T-helper 17 cell (primary cell): ENCODE measurements around the gene ENG. TPM values are rescaled to one million over a fixed set of nuclear protein-coding genes. Genes with fewer than 3 reads are reported as not detected.

Source experiments
- ATAC-seq: fragments of 150-1000 bp; cut with Tn5 transposase; 2 replicates; pipeline ENCODE4 v1.10.0; 2021; ENCODE audit warnings: mild to moderate bottlenecking, moderate library complexity
- DNase-seq, 3 donors: peaks; one replicate each; pipeline versions ENCODE4 v3.0.0 to v3.0.0-alpha.2; 2020 to 2021
- H3K9me3 ChIP-seq: one replicate; pipeline ENCODE4 v1.7.0; 2013; ENCODE audit warnings: low read length, mild to moderate bottlenecking; ENCODE audit not compliant: control insufficient read depth, poor library complexity, severe bottlenecking
- H3K27ac Mint-ChIP-seq: one replicate; pipeline ENCODE4 v1.8.0; 2022; ENCODE audit warnings: mild to moderate bottlenecking, moderate library complexity, mixed read lengths
- H3K27me3 Mint-ChIP-seq: one replicate; pipeline ENCODE4 v1.8.0; 2022; ENCODE audit warnings: mixed read lengths
- H3K36me3 Mint-ChIP-seq: one replicate; pipeline ENCODE4 v1.8.0; 2022; ENCODE audit warnings: low read depth, mixed read lengths
- H3K4me1 Mint-ChIP-seq: one replicate; pipeline ENCODE4 v1.8.0; 2022; ENCODE audit warnings: mild to moderate bottlenecking, mixed read lengths
- H3K4me3 Mint-ChIP-seq: one replicate; pipeline ENCODE4 v1.8.0; 2022; ENCODE audit warnings: mild to moderate bottlenecking, moderate library complexity, mixed read lengths
- total RNA-seq, 4 donors: library from RNA in 2 of 4; stranded (reverse) in 2 of 4; gene quantifications; one replicate each; pipeline ENCODE4 v1.2.3 and lab custom pipeline; 2022 to 2026

ENG gene
- total RNA-seq, 2 donors from 2014 or later, result 3.2 to 6.4 TPM

- Mint-ChIP-seq H3K27ac (no peak overlapping the region), H3K4me1 (peaks cover 23% of the 10 kb centered on the region), H3K27me3 (no peaks in the 10 kb centered on the region), H3K4me3 (no peak overlapping the region), H3K36me3 (no peaks in the 10 kb centered on the region)
- no peak for DNase-seq
- no peak for ATAC-seq
- no peaks in the 10 kb centered on the region for H3K9me3 ChIP-seq
Observed at GRCh38 chr9:127867356-127868277, 13.2 kb upstream of the ENG start.

GRCh38 chr9:127866535-127866934, 12.1 kb upstream of the ENG start:
- H3K9me3 ChIP-seq, result no peaks in the 10 kb centered on the region
- DNase-seq (no peak), ATAC-seq (no peak)
- peaks cover 27% of the 10 kb centered on the region for H3K4me1 Mint-ChIP-seq
- no peak overlapping the region for H3K4me3 Mint-ChIP-seq
- peak overlapping the region; percentile 0 for H3K27ac Mint-ChIP-seq
- H3K27me3 Mint-ChIP-seq, result no peaks in the 10 kb centered on the region
- no peaks in the 10 kb centered on the region for H3K36me3 Mint-ChIP-seq

- Mint-ChIP-seq H3K4me1 (peaks cover 33% of the 10 kb centered on the region), H3K4me3 (no peak overlapping the region), H3K36me3 (no peaks in the 10 kb centered on the region), H3K27ac (peak overlapping the region; percentile 0), H3K27me3 (no peaks in the 10 kb centered on the region)
- H3K9me3 ChIP-seq, result no peaks in the 10 kb centered on the region
- DNase-seq (no peak), ATAC-seq (peak; percentile 60)
Observed at GRCh38 chr9:127865645-127866464, 11.4 kb upstream of the ENG start.

- H3K4me3 Mint-ChIP-seq, result peak overlapping the region; percentile 78
- H3K36me3 Mint-ChIP-seq, result no peaks in the 10 kb centered on the region
- H3K4me1 Mint-ChIP-seq, result peaks cover 33% of the 10 kb centered on the region
- H3K9me3 ChIP-seq, result no peaks in the 10 kb centered on the region
- DNase-seq, result no peak
- ATAC-seq, result no peak
- no peaks in the 10 kb centered on the region for H3K27me3 Mint-ChIP-seq
- H3K27ac Mint-ChIP-seq, result peak overlapping the region; percentile 94
Observed at GRCh38 chr9:127863191-127863621, 8.7 kb upstream of the ENG start.

GRCh38 chr9:127862075-127863011, 7.9 kb upstream of the ENG start:
- Mint-ChIP-seq H3K27ac (peak overlapping the region; percentile 94), H3K27me3 (no peaks in the 10 kb centered on the region), H3K4me1 (peaks cover 35% of the 10 kb centered on the region), H3K4me3 (peak overlapping the region; percentile 78), H3K36me3 (no peaks in the 10 kb centered on the region)
- H3K9me3 ChIP-seq, result no peaks in the 10 kb centered on the region
- no peak for DNase-seq
- ATAC-seq, result peak; percentile 67

- H3K9me3 ChIP-seq, result no peaks in the 10 kb centered on the region
- Mint-ChIP-seq H3K27me3 (no peaks in the 10 kb centered on the region), H3K4me1 (peaks cover 33% of the 10 kb centered on the region), H3K36me3 (no peaks in the 10 kb centered on the region), H3K27ac (peak overlapping the region; percentile 94), H3K4me3 (no peak overlapping the region)
- DNase-seq (no peak), ATAC-seq (no peak)
Observed at GRCh38 chr9:127860779-127861178, 6.3 kb upstream of the ENG start.

- peak overlapping the region; percentile 94 for H3K27ac Mint-ChIP-seq
- no peaks in the 10 kb centered on the region for H3K36me3 Mint-ChIP-seq
- DNase-seq (no peak), ATAC-seq (no peak)
- no peaks in the 10 kb centered on the region for H3K27me3 Mint-ChIP-seq
- H3K9me3 ChIP-seq, result no peaks in the 10 kb centered on the region
- H3K4me3 Mint-ChIP-seq, result no peak overlapping the region
- peaks cover 33% of the 10 kb centered on the region for H3K4me1 Mint-ChIP-seq
Observed at GRCh38 chr9:127860260-127860659, 5.8 kb upstream of the ENG start.

GRCh38 chr9:127858041-127858512, 3.6 kb upstream of the ENG start:
- no peak for ATAC-seq
- H3K27ac Mint-ChIP-seq, result peak overlapping the region; percentile 83
- no peak overlapping the region for H3K4me3 Mint-ChIP-seq

GRCh38 chr9:127857278-127857677, 2.8 kb upstream of the ENG start:
- no peaks in the 10 kb centered on the region for H3K36me3 Mint-ChIP-seq
- H3K27ac Mint-ChIP-seq, result no peak overlapping the region
- no peaks in the 10 kb centered on the region for H3K9me3 ChIP-seq

More at GRCh38 chr9:127858041-127858512, 3.6 kb upstream of the ENG start:
- H3K27me3 Mint-ChIP-seq, result no peaks in the 10 kb centered on the region
- DNase-seq, result no peak
- no peaks in the 10 kb centered on the region for H3K36me3 Mint-ChIP-seq
- peaks cover 34% of the 10 kb centered on the region for H3K4me1 Mint-ChIP-seq
- no peaks in the 10 kb centered on the region for H3K9me3 ChIP-seq

GRCh38 chr9:127856729-127857116, 2.3 kb upstream of the ENG start:
- Mint-ChIP-seq H3K4me3 (no peak overlapping the region), H3K4me1 (peaks cover 25% of the 10 kb centered on the region), H3K27ac (peak overlapping the region; percentile 83), H3K27me3 (no peaks in the 10 kb centered on the region), H3K36me3 (no peaks in the 10 kb centered on the region)
- DNase-seq (no peak), ATAC-seq (no peak)
- H3K9me3 ChIP-seq, result no peaks in the 10 kb centered on the region

More at GRCh38 chr9:127857278-127857677, 2.8 kb upstream of the ENG start:
- Mint-ChIP-seq H3K4me3 (no peak overlapping the region), H3K4me1 (peaks cover 28% of the 10 kb centered on the region), H3K27me3 (no peaks in the 10 kb centered on the region)
- no peak for ATAC-seq
- DNase-seq, result no peak

GRCh38 chr9:127856094-127856728, 1.8 kb upstream of the ENG start:
- DNase-seq (no peak), ATAC-seq (no peak)
- no peak overlapping the region for H3K4me3 Mint-ChIP-seq

GRCh38 chr9:127855522-127855921, 1.1 kb upstream of the ENG start:
- peak overlapping the region; percentile 83 for H3K27ac Mint-ChIP-seq
- peak overlapping the region; percentile 61 for H3K4me3 Mint-ChIP-seq
- no peak for ATAC-seq
- no peaks in the 10 kb centered on the region for H3K36me3 Mint-ChIP-seq
- H3K4me1 Mint-ChIP-seq, result peaks cover 15% of the 10 kb centered on the region
- DNase-seq, result no peak
- H3K27me3 Mint-ChIP-seq, result no peaks in the 10 kb centered on the region
- H3K9me3 ChIP-seq, result no peaks in the 10 kb centered on the region

More at GRCh38 chr9:127856094-127856728, 1.8 kb upstream of the ENG start:
- Mint-ChIP-seq H3K27me3 (no peaks in the 10 kb centered on the region), H3K27ac (peak overlapping the region; percentile 83), H3K4me1 (peaks cover 20% of the 10 kb centered on the region), H3K36me3 (no peaks in the 10 kb centered on the region)
- H3K9me3 ChIP-seq, result no peaks in the 10 kb centered on the region
